CD4-positive, alpha-beta memory T cell (primary cell): Measurements from ENCODE around the gene ATP11A. TPM values are rescaled to one million over a fixed set of nuclear protein-coding genes. Genes with fewer than 3 reads are reported as not detected.

Source experiments
- CTCF ChIA-PET: fragments of 350-600 bp; sonication (Branson Sonifier 250); formaldehyde crosslinking; loops from one replicate; lab custom pipeline; 2021; ENCODE audit warnings: inconsistent platforms; ENCODE audit not compliant: partially characterized antibody; lab: Charles Lee
- POLR2A ChIA-PET: fragments of 350-600 bp; sonication (Branson Sonifier 250); formaldehyde crosslinking; loops from one replicate; lab custom pipeline; 2021; ENCODE audit not compliant: partially characterized antibody; lab: Charles Lee
- DNase-seq, 5 donors: peaks; one replicate each; pipeline versions ENCODE4 v3.0.0 to v3.0.0-alpha.2; 2020 to 2022; ENCODE audit warnings: mixed read lengths in 1 of 5
- H3K27ac ChIP-seq: one replicate; pipeline ENCODE4 v1.7.0; 2013; ENCODE audit warnings: low read depth, low read length
- H3K27me3 ChIP-seq: 2 replicates; pipeline ENCODE4 v1.7.0; 2013; ENCODE audit warnings: mild to moderate bottlenecking, low read length, moderate library complexity; ENCODE audit not compliant: insufficient read depth
- H3K36me3 ChIP-seq: 2 replicates; pipeline ENCODE4 v1.7.0; 2013; ENCODE audit warnings: mild to moderate bottlenecking, low read length, moderate library complexity; ENCODE audit not compliant: insufficient read depth
- H3K4me1 ChIP-seq: 2 replicates; pipeline ENCODE4 v1.7.0; 2013; ENCODE audit warnings: mild to moderate bottlenecking, low read length, moderate library complexity; ENCODE audit not compliant: insufficient read depth
- H3K4me3 ChIP-seq, 2 donors: one replicate each; pipeline ENCODE4 v1.7.0; 2013; ENCODE audit warnings: low read length in 2 of 2, mild to moderate bottlenecking in 1 of 2
- H3K9me3 ChIP-seq, 2 donors: one replicate each; pipeline ENCODE4 v1.7.0; 2013; ENCODE audit warnings: low read length in 2 of 2, control low read depth in 1 of 2; ENCODE audit not compliant: control insufficient read depth in 1 of 2
- H3K27ac Mint-ChIP-seq, 7 donors: one replicate each; pipeline ENCODE4 v1.8.0; 2020 to 2021; ENCODE audit warnings: mixed read lengths in 7 of 7, mild to moderate bottlenecking in 6 of 7, inconsistent platforms in 3 of 7, moderate library complexity in 3 of 7
- H3K27me3 Mint-ChIP-seq, 2 donors: one replicate each; pipeline ENCODE4 v1.8.0; 2020 to 2021; ENCODE audit warnings: mixed read lengths in 2 of 2
- H3K36me3 Mint-ChIP-seq, 2 donors: one replicate each; pipeline ENCODE4 v1.8.0; 2020 to 2021; ENCODE audit warnings: mixed read lengths in 2 of 2, inconsistent platforms in 1 of 2, mild to moderate bottlenecking in 1 of 2
- H3K4me1 Mint-ChIP-seq, 4 donors: one replicate each; pipeline ENCODE4 v1.8.0; 2020 to 2021; ENCODE audit warnings: mixed read lengths in 4 of 4, mild to moderate bottlenecking in 1 of 4
- H3K4me3 Mint-ChIP-seq, 8 donors: one replicate each; pipeline ENCODE4 v1.8.0; 2020 to 2021; ENCODE audit warnings: mixed read lengths in 8 of 8, mild to moderate bottlenecking in 7 of 8, moderate library complexity in 6 of 8, inconsistent platforms in 3 of 8
- H3K9me3 Mint-ChIP-seq, 8 donors: one replicate each; pipeline ENCODE4 v1.8.0; 2020 to 2021; ENCODE audit warnings: mixed read lengths in 8 of 8, mild to moderate bottlenecking in 5 of 8, inconsistent platforms in 3 of 8, moderate library complexity in 1 of 8
- intact Hi-C: fragments of 100-400 bp; cut with micrococcal nuclease; formaldehyde crosslinking; loops from one replicate; pipeline ENCODE4 v1.15.1; 2023
- polyA plus RNA-seq, 2 donors: library from polyadenylated mRNA; unstranded; fragments of 300-500 nt; fragmentation: Illumina TruSeq; gene quantifications; one replicate each; pipeline ENCODE4 v1.2.3, GENCODE V29; 2021
- total RNA-seq, 2 experiments: library from RNA; stranded (reverse); gene quantifications; one replicate each; pipeline ENCODE4 v1.2.3, GENCODE V29; 2021

The ATP11A gene
- total and polyA plus RNA-seq, 4 experiments from 2014 or later, result 1.1 to 50.5 (median 30.7) TPM

GRCh38 chr13:112888238-112889111 lies 198.6 kb downstream of the ATP11A start:
- no peaks in the 10 kb centered on the region for H3K9me3 ChIP-seq
- CTCF ChIA-PET, result no interaction called here
- Mint-ChIP-seq H3K36me3 (peaks cover 0 to 4% of the 10 kb centered on the region in 2 donors), H3K27me3 (no peaks in the 10 kb centered on the region), H3K4me1 (peaks cover 0 to 6% (median 3%) of the 10 kb centered on the region in 4 donors), H3K9me3 (no peaks in the 10 kb centered on the region), H3K4me3 (no peak overlapping the region), H3K27ac (no peak overlapping the region)
- H3K27me3 ChIP-seq, result no peaks in the 10 kb centered on the region
- intact Hi-C loops, result no loop called here
- no peak for DNase-seq
- no peak overlapping the region for H3K4me3 ChIP-seq
- H3K27ac ChIP-seq, result no peak overlapping the region
- no peaks in the 10 kb centered on the region for H3K4me1 ChIP-seq
- POLR2A ChIA-PET, result no interaction called here
- no peaks in the 10 kb centered on the region for H3K36me3 ChIP-seq

GRCh38 chr13:112889351-112890290 lies 199.8 kb downstream of the ATP11A start:
- POLR2A ChIA-PET, result no interaction called here
- no peaks in the 10 kb centered on the region for H3K36me3 Mint-ChIP-seq

GRCh38 chr13:112890316-112891145 lies 200.7 kb downstream of the ATP11A start:
- Histone ChIP-seq H3K27me3 (peaks cover 9% of the 10 kb centered on the region), H3K4me1 (peaks cover 10% of the 10 kb centered on the region), H3K36me3 (no peaks in the 10 kb centered on the region), H3K9me3 (no peaks in the 10 kb centered on the region), H3K4me3 (no peak overlapping the region), H3K27ac (no peak overlapping the region)
- Mint-ChIP-seq H3K4me3 (no peak overlapping the region), H3K27ac (no peak overlapping the region), H3K9me3 (no peaks in the 10 kb centered on the region), H3K36me3 (no peaks in the 10 kb centered on the region), H3K4me1 (peaks cover 0 to 11% (median 3%) of the 10 kb centered on the region in 4 donors), H3K27me3 (peaks cover 0 to 2% of the 10 kb centered on the region in 2 donors)
- ChIA-PET POLR2A (no interaction called here), CTCF (no interaction called here)
- no peak for DNase-seq
- intact Hi-C loops, result no loop called here

More at GRCh38 chr13:112889351-112890290, 199.8 kb downstream of the ATP11A start:
- H3K4me1 Mint-ChIP-seq, result peaks cover 0 to 6% (median 3%) of the 10 kb centered on the region in 4 donors
- Histone ChIP-seq H3K27ac (no peak overlapping the region), H3K4me1 (peaks cover 2% of the 10 kb centered on the region), H3K9me3 (no peaks in the 10 kb centered on the region), H3K36me3 (no peaks in the 10 kb centered on the region), H3K27me3 (no peaks in the 10 kb centered on the region), H3K4me3 (no peak overlapping the region)
- no peak overlapping the region for H3K4me3 Mint-ChIP-seq
- no peaks in the 10 kb centered on the region for H3K9me3 Mint-ChIP-seq
- intact Hi-C loops, result no loop called here
- H3K27me3 Mint-ChIP-seq, result no peaks in the 10 kb centered on the region
- peak overlapping the region in 2 of 7 donors; percentile 41 to 84 for H3K27ac Mint-ChIP-seq
- CTCF ChIA-PET, result no interaction called here
- no peak for DNase-seq

GRCh38 chr13:112891477-112892401 lies 201.9 kb downstream of the ATP11A start:
- H3K36me3 Mint-ChIP-seq, result no peaks in the 10 kb centered on the region

DNA sequence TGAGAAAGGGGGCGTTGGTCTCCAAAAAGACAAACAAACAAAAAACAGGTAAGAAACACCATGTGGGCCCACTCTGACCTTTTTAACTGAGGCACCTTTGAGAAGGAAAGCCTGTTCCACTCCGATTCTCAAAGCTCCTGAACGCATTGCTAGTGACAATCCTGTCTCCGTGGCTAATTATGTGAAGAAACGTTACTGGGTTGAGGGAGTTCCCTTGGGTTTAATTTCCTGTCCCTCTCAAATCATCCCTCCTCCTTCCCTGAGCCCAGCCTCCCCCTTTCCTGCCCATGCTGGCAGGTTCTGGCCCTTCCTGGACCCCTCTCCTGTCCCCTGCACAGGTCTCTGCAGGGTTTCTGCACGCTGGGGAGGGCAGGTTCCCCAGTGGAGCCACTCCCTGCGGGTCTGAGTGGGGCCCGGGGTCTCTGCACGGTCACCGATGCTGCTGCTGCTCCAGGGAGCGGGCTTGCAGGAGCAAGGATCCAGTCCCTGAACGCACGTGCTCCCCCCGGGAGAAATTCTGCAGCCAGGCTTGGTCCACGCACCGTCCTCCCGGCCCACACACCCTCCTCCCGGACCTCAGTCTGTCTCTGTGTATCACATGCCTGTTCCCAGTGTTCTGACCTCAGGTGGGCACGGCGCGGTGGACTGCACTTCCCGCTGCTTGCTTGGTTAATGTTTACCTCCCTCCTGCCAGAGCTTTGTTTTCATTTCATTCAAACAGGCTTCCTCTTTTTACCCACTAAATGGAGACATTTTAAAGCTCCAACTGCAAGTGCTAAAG lies 202.8 kb downstream of the ATP11A start:
- H3K4me3 Mint-ChIP-seq, result peak overlapping the region in 3 of 8 donors; percentile 5 to 41 (median 35)
- CTCF ChIA-PET, result no interaction called here
- H3K4me1 ChIP-seq, result peaks cover 10% of the 10 kb centered on the region
- peaks cover 8 to 11% of the 10 kb centered on the region in 2 donors for H3K27me3 Mint-ChIP-seq
- DNase-seq, result no peak
- H3K36me3 ChIP-seq, result no peaks in the 10 kb centered on the region
- peak overlapping the region in 1 of 7 donors; percentile 29 for H3K27ac Mint-ChIP-seq
- POLR2A ChIA-PET, result no interaction called here
- no peaks in the 10 kb centered on the region for H3K36me3 Mint-ChIP-seq
- intact Hi-C loops, result no loop called here
- no peak overlapping the region for H3K27ac ChIP-seq
- H3K9me3 ChIP-seq, result no peaks in the 10 kb centered on the region
- peaks cover 3 to 11% (median 5%) of the 10 kb centered on the region in 4 donors for H3K4me1 Mint-ChIP-seq
- H3K27me3 ChIP-seq, result peaks cover 10% of the 10 kb centered on the region
- no peaks in the 10 kb centered on the region for H3K9me3 Mint-ChIP-seq
- no peak overlapping the region for H3K4me3 ChIP-seq

More at GRCh38 chr13:112891477-112892401, 201.9 kb downstream of the ATP11A start:
- Histone ChIP-seq H3K4me1 (peaks cover 10% of the 10 kb centered on the region), H3K27me3 (peaks cover 10% of the 10 kb centered on the region), H3K9me3 (no peaks in the 10 kb centered on the region), H3K27ac (no peak overlapping the region), H3K36me3 (no peaks in the 10 kb centered on the region), H3K4me3 (no peak overlapping the region)
- POLR2A ChIA-PET, result no interaction called here
- peaks cover 7 to 8% of the 10 kb centered on the region in 2 donors for H3K27me3 Mint-ChIP-seq
- DNase-seq, result no peak
- intact Hi-C loops, result no loop called here
- H3K27ac Mint-ChIP-seq, result no peak overlapping the region
- no peaks in the 10 kb centered on the region for H3K9me3 Mint-ChIP-seq
- CTCF ChIA-PET, result no interaction called here
- no peak overlapping the region for H3K4me3 Mint-ChIP-seq
- H3K4me1 Mint-ChIP-seq, result peaks cover 3 to 11% (median 5%) of the 10 kb centered on the region in 4 donors

DNA sequence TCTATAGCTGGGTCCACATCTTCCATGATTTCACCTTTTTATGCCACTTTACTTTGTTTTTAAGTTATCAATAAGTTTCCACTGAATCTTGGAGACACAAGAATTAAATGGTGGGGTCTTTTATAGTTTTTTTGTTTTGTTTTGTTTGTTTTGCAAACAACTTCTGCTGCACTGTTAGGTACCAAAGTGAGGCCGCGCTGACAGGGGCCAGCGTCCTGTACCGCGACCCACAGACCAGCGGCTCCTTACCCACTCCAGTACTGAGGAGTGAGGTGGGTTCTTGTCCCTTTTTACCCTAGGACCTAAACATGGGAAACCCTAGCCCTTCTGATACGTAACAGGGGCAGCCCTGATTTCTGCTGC lies 203.3 kb downstream of the ATP11A start:
- Histone ChIP-seq H3K36me3 (no peaks in the 10 kb centered on the region), H3K4me1 (peaks cover 10% of the 10 kb centered on the region), H3K27ac (no peak overlapping the region), H3K9me3 (no peaks in the 10 kb centered on the region), H3K4me3 (no peak overlapping the region), H3K27me3 (peaks cover 10% of the 10 kb centered on the region)
- Mint-ChIP-seq H3K27ac (no peak overlapping the region), H3K36me3 (no peaks in the 10 kb centered on the region), H3K4me1 (peaks cover 3 to 11% (median 5%) of the 10 kb centered on the region in 4 donors), H3K27me3 (peaks cover 8 to 11% of the 10 kb centered on the region in 2 donors), H3K9me3 (no peaks in the 10 kb centered on the region), H3K4me3 (peak overlapping the region in 4 of 8 donors; percentile 2 to 41 (median 8))
- ChIA-PET POLR2A (no interaction called here), CTCF (no interaction called here)
- DNase-seq, result no peak
- intact Hi-C loops, result no loop called here
